ENCODE measurements around the gene KCTD1.

The KCTD1 gene

DNA sequence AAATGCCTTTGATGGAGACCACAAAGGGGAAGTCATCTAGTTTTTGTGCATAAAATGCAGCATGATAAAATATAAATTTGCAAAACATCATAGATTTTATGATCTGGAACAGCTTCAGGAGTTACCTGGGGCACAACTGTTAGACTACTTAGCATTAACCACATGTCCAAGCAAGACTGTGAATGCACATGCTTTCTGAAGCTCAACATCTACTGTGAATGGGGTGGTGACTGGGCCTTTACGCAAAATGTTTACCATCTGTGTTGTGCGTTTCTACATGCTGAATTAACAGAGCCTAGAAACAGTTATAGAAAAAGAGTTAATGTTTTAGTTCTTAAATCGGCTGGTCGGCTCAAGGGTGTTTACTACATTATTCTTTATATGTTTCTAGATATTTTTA, 45.5 kb downstream of the KCTD1 start:
- TF ChIP-seq, protein P1, sequence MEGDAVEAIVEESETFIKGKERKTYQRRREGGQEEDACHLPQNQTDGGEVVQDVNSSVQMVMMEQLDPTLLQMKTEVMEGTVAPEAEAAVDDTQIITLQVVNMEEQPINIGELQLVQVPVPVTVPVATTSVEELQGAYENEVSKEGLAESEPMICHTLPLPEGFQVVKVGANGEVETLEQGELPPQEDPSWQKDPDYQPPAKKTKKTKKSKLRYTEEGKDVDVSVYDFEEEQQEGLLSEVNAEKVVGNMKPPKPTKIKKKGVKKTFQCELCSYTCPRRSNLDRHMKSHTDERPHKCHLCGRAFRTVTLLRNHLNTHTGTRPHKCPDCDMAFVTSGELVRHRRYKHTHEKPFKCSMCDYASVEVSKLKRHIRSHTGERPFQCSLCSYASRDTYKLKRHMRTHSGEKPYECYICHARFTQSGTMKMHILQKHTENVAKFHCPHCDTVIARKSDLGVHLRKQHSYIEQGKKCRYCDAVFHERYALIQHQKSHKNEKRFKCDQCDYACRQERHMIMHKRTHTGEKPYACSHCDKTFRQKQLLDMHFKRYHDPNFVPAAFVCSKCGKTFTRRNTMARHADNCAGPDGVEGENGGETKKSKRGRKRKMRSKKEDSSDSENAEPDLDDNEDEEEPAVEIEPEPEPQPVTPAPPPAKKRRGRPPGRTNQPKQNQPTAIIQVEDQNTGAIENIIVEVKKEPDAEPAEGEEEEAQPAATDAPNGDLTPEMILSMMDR (IDR thresholded peaks at IDR 0.05; ENCODE audit: low read depth, low read length), result no peak
- H3K4me3 ChIP-seq (replicated peaks in 1 of 2; ENCODE audit: low read depth in 2 of 2, low read length in 2 of 2), result no peak overlapping the region
- DNase-seq (ENCODE audit: low read depth in 2 of 2), result no peak

- DNase-seq (ENCODE audit: low read depth in 2 of 2), result peak in 1 of 2 donors; percentile 24
- TF ChIP-seq, protein P1 (IDR thresholded peaks at IDR 0.05; ENCODE audit: low read depth, low read length), result no peak
- H3K4me3 ChIP-seq (replicated peaks in 1 of 2; ENCODE audit: low read depth in 2 of 2, low read length in 2 of 2), result no peak overlapping the region
Measured at GRCh38 chr18:26497866-26498265, 50.5 kb downstream of the KCTD1 start.

DNA sequence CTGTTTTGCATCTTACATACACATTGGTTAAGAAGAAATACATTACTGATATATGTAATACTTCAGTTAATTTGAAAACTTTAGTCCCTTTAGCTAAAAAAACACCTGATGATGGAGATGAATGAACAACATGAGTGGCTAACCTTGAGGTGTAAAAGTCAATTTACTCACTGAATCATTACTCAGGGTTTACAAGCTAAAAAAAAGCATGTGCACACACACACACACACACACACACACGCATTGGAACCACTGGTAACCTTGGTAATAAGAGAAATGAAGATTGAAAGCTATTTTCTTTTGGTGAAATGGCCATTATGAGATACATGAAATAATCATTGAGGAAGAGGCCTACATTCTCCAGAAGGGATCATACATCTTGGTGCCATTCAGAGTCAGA, 51.8 kb downstream of the KCTD1 start:
- no peak overlapping the region for H3K4me3 ChIP-seq (replicated peaks in 1 of 2; ENCODE audit: low read depth in 2 of 2, low read length in 2 of 2)
- TF ChIP-seq, protein P1 (IDR thresholded peaks at IDR 0.05; ENCODE audit: low read depth, low read length), result no peak
- no peak for DNase-seq (ENCODE audit: low read depth in 2 of 2)

- DNase-seq (ENCODE audit: low read depth in 2 of 2), result no peak
- no peak overlapping the region for H3K4me3 ChIP-seq (replicated peaks in 1 of 2; ENCODE audit: low read depth in 2 of 2, low read length in 2 of 2)
- TF ChIP-seq, protein P1 (IDR thresholded peaks at IDR 0.05; ENCODE audit: low read depth, low read length), result no peak
Measured at GRCh38 chr18:26495287-26495686, 53.1 kb downstream of the KCTD1 start.

DNA sequence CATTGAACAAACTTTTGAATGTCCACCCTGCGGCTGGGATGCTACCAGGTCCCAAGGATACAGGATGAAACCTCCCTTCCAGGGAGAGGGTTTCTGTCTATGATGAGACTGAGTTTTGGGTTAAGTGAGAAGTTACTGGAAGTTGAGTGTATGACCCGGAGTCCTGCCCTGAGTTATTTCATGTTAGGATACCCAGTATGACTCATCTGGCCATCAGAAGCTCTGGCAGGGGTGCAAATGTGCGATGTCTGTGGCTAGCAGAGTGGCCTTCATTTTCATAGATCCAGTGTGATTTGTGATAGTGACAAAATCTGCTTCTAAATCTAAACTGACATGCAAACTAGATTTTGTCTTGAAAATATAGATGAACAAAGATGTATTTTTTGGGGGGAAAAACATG, 55.3 kb downstream of the KCTD1 start:
- TF ChIP-seq, protein P1 (IDR thresholded peaks at IDR 0.05; ENCODE audit: low read depth, low read length), result no peak
- peak in 1 of 2 donors; percentile 37 for DNase-seq (ENCODE audit: low read depth in 2 of 2)
- no peak overlapping the region for H3K4me3 ChIP-seq (replicated peaks in 1 of 2; ENCODE audit: low read depth in 2 of 2, low read length in 2 of 2)

DNA sequence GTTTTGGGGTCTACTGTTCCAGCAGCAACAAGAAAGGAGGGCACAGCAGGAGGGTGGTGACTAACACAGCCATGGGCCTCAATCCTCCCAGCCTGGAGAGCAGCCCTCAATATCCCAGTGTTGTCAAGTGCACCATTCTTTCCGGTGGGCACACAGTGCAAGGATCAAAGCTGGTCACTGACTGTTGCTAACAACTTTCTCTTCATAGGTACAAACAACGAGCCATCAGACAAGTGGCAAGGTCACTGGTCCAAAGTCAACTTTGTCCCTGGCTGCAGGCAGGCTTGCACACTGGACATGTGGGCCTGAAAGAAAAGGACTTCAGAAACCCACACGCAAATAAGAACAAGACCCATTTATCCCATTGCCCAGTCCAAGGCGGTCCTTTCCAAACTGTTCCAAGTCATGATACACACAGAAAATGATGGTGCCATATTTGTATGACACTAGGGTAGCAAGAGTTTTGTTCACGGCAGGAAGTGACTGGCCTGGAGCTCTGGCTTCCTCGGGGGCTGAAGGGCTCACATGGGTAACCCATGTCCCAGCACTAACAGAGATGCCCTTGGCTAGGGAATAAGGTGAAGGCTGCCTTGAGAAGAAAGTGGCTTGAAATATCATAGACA, 57.0 kb downstream of the KCTD1 start:
- no peak overlapping the region for H3K4me3 ChIP-seq (replicated peaks in 1 of 2; ENCODE audit: low read depth in 2 of 2, low read length in 2 of 2)
- TF ChIP-seq, protein P1 (IDR thresholded peaks at IDR 0.05; ENCODE audit: low read depth, low read length), result no peak
- no peak for DNase-seq (ENCODE audit: low read depth in 2 of 2)

DNA sequence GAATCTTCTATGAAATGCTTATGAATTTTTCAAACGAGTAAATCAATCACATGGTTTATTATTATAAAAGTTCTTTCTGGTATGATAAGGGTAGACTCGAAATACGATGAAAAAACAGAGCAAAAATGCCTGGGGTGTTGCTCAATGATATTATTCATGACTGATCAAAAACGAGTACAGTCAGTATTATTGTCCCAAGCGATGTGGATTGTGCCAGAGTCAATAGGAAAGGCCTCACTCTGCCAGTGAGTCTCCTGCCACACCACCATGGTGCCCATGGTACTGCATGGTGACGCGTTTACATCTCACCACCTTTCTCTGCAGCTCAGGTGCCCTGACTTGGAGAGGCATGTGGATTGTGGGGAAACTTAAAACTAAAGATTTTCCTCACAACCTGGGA, 58.5 kb downstream of the KCTD1 start:
- TF ChIP-seq, protein P1 (IDR thresholded peaks at IDR 0.05; ENCODE audit: low read depth, low read length), result no peak
- H3K4me3 ChIP-seq (replicated peaks in 1 of 2; ENCODE audit: low read depth in 2 of 2, low read length in 2 of 2), result no peak overlapping the region
- DNase-seq (ENCODE audit: low read depth in 2 of 2), result peak in 1 of 2 donors; percentile 69
